GM23248 (cell line): ENCODE data around the gene AOPEP. TPM values are rescaled to one million over a fixed set of nuclear protein-coding genes. Genes with fewer than 3 reads are reported as not detected.

ENCODE experiments used
- DNase-seq: peaks from one replicate; pipeline ENCODE4 v3.0.0-alpha.2; 2015
- H2AFZ ChIP-seq: fragments of 200-600 bp; sonication (generic); 2 replicates; pipeline ENCODE4 v1.6.1; 2016; ENCODE audit warnings: antibody characterized with exemption
- H3F3A ChIP-seq: fragments of 200-600 bp; sonication (generic); 2 replicates; pipeline ENCODE4 v1.6.1; 2016; ENCODE audit warnings: mild to moderate bottlenecking, antibody characterized with exemption, mixed run types; ENCODE audit not compliant: insufficient read depth
- H3K27ac ChIP-seq: fragments of 200-600 bp; sonication (generic); 2 replicates; pipeline ENCODE4 v1.5.1; 2016; ENCODE audit warnings: mild to moderate bottlenecking
- H3K27me3 ChIP-seq: fragments of 200-600 bp; sonication (generic); replicated peaks from 2 replicates; pipeline ENCODE4 v1.6.1; 2016; ENCODE audit warnings: mild to moderate bottlenecking; ENCODE audit not compliant: insufficient read depth
- H3K36me3 ChIP-seq: fragments of 200-600 bp; sonication (generic); 2 replicates; pipeline ENCODE4 v1.6.1; 2016; ENCODE audit warnings: low read depth, mild to moderate bottlenecking
- H3K4me1 ChIP-seq: fragments of 200-600 bp; sonication (generic); 2 replicates; pipeline ENCODE4 v1.6.1; 2016; ENCODE audit warnings: mild to moderate bottlenecking; ENCODE audit not compliant: insufficient read depth
- H3K4me2 ChIP-seq: fragments of 200-600 bp; sonication (generic); one replicate; pipeline ENCODE4 v1.6.1; 2016; ENCODE audit warnings: mild to moderate bottlenecking; ENCODE audit not compliant: unreplicated experiment
- H3K4me3 ChIP-seq: fragments of 200-600 bp; sonication (generic); 2 replicates; pipeline ENCODE4 v1.5.1; 2016; ENCODE audit warnings: mild to moderate bottlenecking
- H3K79me2 ChIP-seq: fragments of 200-600 bp; sonication (generic); 2 replicates; pipeline ENCODE4 v1.6.1; 2016; ENCODE audit warnings: mild to moderate bottlenecking; ENCODE audit not compliant: insufficient read depth
- H3K9ac ChIP-seq: fragments of 200-600 bp; sonication (generic); 2 replicates; pipeline ENCODE4 v1.6.1; 2016; ENCODE audit warnings: mild to moderate bottlenecking
- H3K9me2 ChIP-seq: fragments of 200-600 bp; sonication (generic); 2 replicates; pipeline ENCODE4 v1.6.1; 2016; ENCODE audit warnings: mixed run types, mild to moderate bottlenecking, moderate library complexity; ENCODE audit not compliant: insufficient read depth
- H3K9me3 ChIP-seq: fragments of 200-600 bp; sonication (generic); one replicate; pipeline ENCODE4 v1.6.1; 2017; ENCODE audit warnings: low read depth
- H4K20me1 ChIP-seq: fragments of 200-600 bp; sonication (generic); 2 replicates; pipeline ENCODE4 v1.6.0; 2016; ENCODE audit not compliant: insufficient read depth
- EZH2 ChIP-seq: fragments of 200-600 bp; sonication (generic); IDR thresholded peaks from 2 replicates; pipeline ENCODE4 v1.6.1; 2018; ENCODE audit warnings: antibody characterized with exemption, mild to moderate bottlenecking; ENCODE audit not compliant: insufficient read depth, poor library complexity, severe bottlenecking
- EZH2phosphoT487 ChIP-seq: fragments of 200-600 bp; sonication (generic); IDR thresholded peaks from 2 replicates; pipeline ENCODE4 v1.6.1; 2018; ENCODE audit warnings: antibody characterized with exemption, moderate library complexity, mild to moderate bottlenecking, low read depth; ENCODE audit not compliant: insufficient read depth
- WGBS, 2 experiments: methylation state at CpG; one replicate each; pipeline ENCODE4 v1.1.6; 2015 to 2017; ENCODE audit warnings: low lambda C conversion rate in 2 of 2, low coverage in 1 of 2; ENCODE audit errors: missing lambda C conversion rate in 2 of 2; 5-methylcytosine and 5-hydroxymethylcytosine counted together
- in situ Hi-C: fragments of 300-500 bp; cut with MboI; formaldehyde crosslinking; loops from 2 replicates; pipeline ENCODE4 v1.15.0; 2020
- polyA plus RNA-seq: library from polyadenylated mRNA; unstranded; fragments of >200 nt; fragmentation: Nextera tagmentation; extraction: Ambion mirVana; gene quantifications from 2 replicates; pipeline ENCODE4 v1.2.1, GENCODE V29; 2016
- total RNA-seq: library from RNA; depleted of rRNA; stranded (reverse); fragments of >200 nt; shearing (Covaris generic); gene quantifications from 2 replicates; pipeline ENCODE4 v1.2.3, GENCODE V29; 2014

AOPEP gene
- total and polyA plus RNA-seq, 2 experiments from 2014 or later, result 90.0 to 120 TPM

GRCh38 chr9:94973451-94973941 is 247.0 kb downstream of the AOPEP start:
- DNase-seq, result peak; percentile 42
- Histone ChIP-seq H3K4me2 (peak overlapping the region; percentile 15), H3K4me3 (no peak overlapping the region), H4K20me1 (no peaks in the 10 kb centered on the region), H3K36me3 (no peaks in the 10 kb centered on the region), H3K4me1 (peaks cover 13% of the 10 kb centered on the region), H3K9me3 (no peaks in the 10 kb centered on the region), H3K9ac (no peak overlapping the region), H3K27me3 (no peaks in the 10 kb centered on the region), H3K27ac (peak overlapping the region; percentile 21), H3K9me2 (no peaks in the 10 kb centered on the region), H2AFZ (no peak overlapping the region), H3K79me2 (no peaks in the 10 kb centered on the region), H3F3A (peaks cover 14% of the 10 kb centered on the region)
- WGBS, 2 experiments, result 55 to 63% methylated on average over 11 of the region's 11 CpGs
- no peak for TF ChIP-seq EZH2
- TF ChIP-seq EZH2phosphoT487, result no peak
- in situ Hi-C loops, result no loop called here

- H3K9ac ChIP-seq, result no peak overlapping the region
- peaks cover 14% of the 10 kb centered on the region for H3F3A ChIP-seq
- DNase-seq, result peak; percentile 37
- H4K20me1 ChIP-seq, result no peaks in the 10 kb centered on the region
- no peaks in the 10 kb centered on the region for H3K9me3 ChIP-seq
- in situ Hi-C loops, result no loop called here
- no peak overlapping the region for H2AFZ ChIP-seq
- H3K4me2 ChIP-seq, result no peak overlapping the region
- H3K4me3 ChIP-seq, result no peak overlapping the region
- H3K9me2 ChIP-seq, result no peaks in the 10 kb centered on the region
- no peak for TF ChIP-seq EZH2
- TF ChIP-seq EZH2phosphoT487, result no peak
- WGBS, 2 experiments, result 48 to 51% methylated on average over 10 of the region's 10 CpGs
- H3K27ac ChIP-seq, result peak overlapping the region; percentile 56
- no peaks in the 10 kb centered on the region for H3K79me2 ChIP-seq
- no peaks in the 10 kb centered on the region for H3K36me3 ChIP-seq
- peaks cover 13% of the 10 kb centered on the region for H3K4me1 ChIP-seq
- no peaks in the 10 kb centered on the region for H3K27me3 ChIP-seq
These were observed 247.8 kb downstream of the AOPEP start for GRCh38 chr9:94974154-94974879.

- no peaks in the 10 kb centered on the region for H3K79me2 ChIP-seq
- H3K36me3 ChIP-seq, result no peaks in the 10 kb centered on the region
- no peaks in the 10 kb centered on the region for H3K27me3 ChIP-seq
- 90 to 98% methylated on average over 11 of the region's 11 CpGs for WGBS, 2 experiments
- peaks cover 13% of the 10 kb centered on the region for H3K4me1 ChIP-seq
- no peak overlapping the region for H3K4me2 ChIP-seq
- no peak overlapping the region for H3K9ac ChIP-seq
- no peak overlapping the region for H3K27ac ChIP-seq
- no peaks in the 10 kb centered on the region for H3K9me3 ChIP-seq
- peaks cover 14% of the 10 kb centered on the region for H3F3A ChIP-seq
- no peaks in the 10 kb centered on the region for H4K20me1 ChIP-seq
- H3K4me3 ChIP-seq, result no peak overlapping the region
- in situ Hi-C loops, result no loop called here
- no peak overlapping the region for H2AFZ ChIP-seq
- TF ChIP-seq EZH2 (no peak), EZH2phosphoT487 (no peak)
- DNase-seq, result no peak
- no peaks in the 10 kb centered on the region for H3K9me2 ChIP-seq
These were observed 249.0 kb downstream of the AOPEP start for GRCh38 chr9:94975480-94975879.

GRCh38 chr9:94976077-94976476 is 249.6 kb downstream of the AOPEP start:
- TF ChIP-seq EZH2phosphoT487, result no peak
- TF ChIP-seq EZH2, result no peak
- H3K9ac ChIP-seq, result no peak overlapping the region
- H3K27me3 ChIP-seq, result no peaks in the 10 kb centered on the region
- no peak overlapping the region for H3K4me2 ChIP-seq
- H3K79me2 ChIP-seq, result no peaks in the 10 kb centered on the region
- DNase-seq, result no peak
- no peaks in the 10 kb centered on the region for H3K36me3 ChIP-seq
- peaks cover 14% of the 10 kb centered on the region for H3F3A ChIP-seq
- no peak overlapping the region for H2AFZ ChIP-seq
- H3K9me3 ChIP-seq, result no peaks in the 10 kb centered on the region
- in situ Hi-C loops, result no loop called here
- H3K4me3 ChIP-seq, result no peak overlapping the region
- no peaks in the 10 kb centered on the region for H4K20me1 ChIP-seq
- H3K27ac ChIP-seq, result no peak overlapping the region
- WGBS, 2 experiments, result 83 to 87% methylated on average over 4 of the region's 4 CpGs
- H3K9me2 ChIP-seq, result no peaks in the 10 kb centered on the region
- peaks cover 13% of the 10 kb centered on the region for H3K4me1 ChIP-seq
